ENCODE data around the gene TEX52.

TEX52 gene

GRCh38 chr12:2842948-2843347 is 13.9 kb downstream of the TEX52 start:
- peaks cover 19% of the 10 kb centered on the region for H3K4me1 ChIP-seq (ENCODE audit: control insufficient read depth, insufficient read depth, low read length)
- H3K9me3 ChIP-seq (replicated peaks; ENCODE audit: low read length): no peaks in the 10 kb centered on the region
- H3K9ac ChIP-seq (ENCODE audit: low read depth, low read length): no peak overlapping the region
- no peaks in the 10 kb centered on the region for H3K36me3 ChIP-seq (ENCODE audit: insufficient read depth, low read length)
- H3K4me2 ChIP-seq (ENCODE audit: low read length): no peak overlapping the region
- no peak overlapping the region for H3K4me3 ChIP-seq (ENCODE audit: low read length)
- no peaks in the 10 kb centered on the region for H3K27me3 ChIP-seq (ENCODE audit: control insufficient read depth, insufficient read depth, low read length)

DNA sequence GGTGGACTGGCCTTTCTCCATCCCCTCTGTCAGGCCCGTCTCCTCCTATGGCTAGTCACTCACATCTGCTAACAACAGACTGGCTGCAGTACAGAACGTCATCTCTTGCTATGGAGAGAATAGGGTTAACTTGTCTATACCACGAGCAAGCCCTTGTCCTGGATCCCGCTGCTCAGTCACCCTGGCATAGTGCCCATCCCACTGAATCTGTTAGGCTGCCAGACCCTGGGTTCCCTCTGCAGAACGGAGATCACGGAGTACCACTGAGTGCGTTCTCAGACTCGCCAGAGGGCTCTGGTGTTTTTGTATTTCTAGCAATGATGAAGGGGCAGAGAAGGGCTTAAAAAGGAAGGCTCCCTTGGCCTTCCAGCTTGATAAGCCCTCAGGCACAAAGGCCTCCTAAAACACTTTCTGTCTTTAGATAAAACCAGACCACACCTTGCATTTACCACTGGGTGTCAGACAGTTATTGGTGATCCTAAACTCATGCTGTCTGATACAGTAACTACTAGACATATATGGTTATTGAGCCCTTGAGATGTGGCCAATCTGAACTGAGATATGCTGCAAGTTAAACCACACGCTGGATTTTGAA is 15.7 kb downstream of the TEX52 start:
- H3K4me3 ChIP-seq (ENCODE audit: low read length): no peak overlapping the region
- H3K36me3 ChIP-seq (ENCODE audit: insufficient read depth, low read length): no peaks in the 10 kb centered on the region
- no peak overlapping the region for H3K9ac ChIP-seq (ENCODE audit: low read depth, low read length)
- no peaks in the 10 kb centered on the region for H3K27me3 ChIP-seq (ENCODE audit: control insufficient read depth, insufficient read depth, low read length)
- H3K9me3 ChIP-seq (replicated peaks; ENCODE audit: low read length): no peaks in the 10 kb centered on the region
- H3K4me2 ChIP-seq (ENCODE audit: low read length): no peak overlapping the region
- H3K4me1 ChIP-seq (ENCODE audit: control insufficient read depth, insufficient read depth, low read length): peaks cover 15% of the 10 kb centered on the region

DNA sequence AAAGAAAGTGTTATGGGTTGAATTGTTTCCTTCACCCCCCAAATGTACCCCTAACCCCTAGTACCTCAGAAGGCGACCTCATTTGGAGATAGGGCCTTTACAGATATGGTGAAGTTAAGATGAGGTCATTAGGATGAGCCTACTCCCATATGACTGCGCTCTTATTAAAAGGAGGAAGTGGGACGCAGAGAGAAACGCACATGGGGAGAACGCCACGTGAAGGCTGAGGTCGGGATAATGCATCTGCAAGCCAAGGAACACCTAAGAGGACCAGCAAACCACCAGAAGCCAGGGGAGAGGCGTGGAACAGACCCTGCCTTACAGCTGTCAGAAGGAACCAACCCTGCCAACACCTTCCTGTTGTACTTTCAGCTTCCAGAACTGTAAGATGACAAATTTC is 20.3 kb downstream of the TEX52 start:
- no peaks in the 10 kb centered on the region for H3K36me3 ChIP-seq (ENCODE audit: insufficient read depth, low read length)
- peaks cover 8% of the 10 kb centered on the region for H3K27me3 ChIP-seq (ENCODE audit: control insufficient read depth, insufficient read depth, low read length)
- H3K9ac ChIP-seq (ENCODE audit: low read depth, low read length): no peak overlapping the region
- H3K4me2 ChIP-seq (ENCODE audit: low read length): no peak overlapping the region
- no peak overlapping the region for H3K4me3 ChIP-seq (ENCODE audit: low read length)
- peaks cover 20% of the 10 kb centered on the region for H3K4me1 ChIP-seq (ENCODE audit: control insufficient read depth, insufficient read depth, low read length)
- H3K9me3 ChIP-seq (replicated peaks; ENCODE audit: low read length): no peaks in the 10 kb centered on the region

DNA sequence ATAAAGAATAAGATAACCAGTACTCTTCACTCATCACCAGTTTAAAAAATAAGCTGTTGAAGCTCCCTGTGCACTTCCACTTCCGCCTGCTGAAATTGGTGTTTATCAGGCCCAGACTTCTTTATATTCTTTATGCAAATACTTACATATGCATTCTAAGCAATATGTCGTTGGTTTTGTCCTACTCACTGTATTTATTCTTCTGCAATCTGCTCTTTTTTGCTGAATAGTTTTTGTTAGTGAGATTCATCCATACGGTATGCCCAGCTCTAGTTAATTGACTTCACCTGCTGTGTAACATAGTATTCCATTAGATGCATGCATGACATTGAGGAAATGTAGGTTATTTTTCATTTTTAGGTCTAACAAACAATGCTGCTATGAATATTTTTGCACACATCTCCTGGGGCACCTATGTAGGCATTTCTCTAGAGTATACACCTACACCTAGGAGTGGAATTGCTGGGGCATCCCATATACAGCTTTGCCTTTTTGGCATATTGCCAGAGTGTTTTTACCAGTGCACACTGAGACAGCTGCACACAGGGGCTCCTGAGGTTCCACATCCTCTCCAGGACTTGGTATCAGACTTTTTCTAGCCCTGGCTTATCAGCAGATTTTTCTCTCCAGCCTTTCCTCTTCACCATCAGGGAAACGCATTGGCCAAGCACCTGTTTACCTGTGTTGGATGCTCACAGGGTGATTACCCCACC is 21.0 kb downstream of the TEX52 start:
- no peaks in the 10 kb centered on the region for H3K9me3 ChIP-seq (replicated peaks; ENCODE audit: low read length)
- H3K4me1 ChIP-seq (ENCODE audit: control insufficient read depth, insufficient read depth, low read length): peaks cover 20% of the 10 kb centered on the region
- H3K36me3 ChIP-seq (ENCODE audit: insufficient read depth, low read length): no peaks in the 10 kb centered on the region
- H3K4me2 ChIP-seq (ENCODE audit: low read length): no peak overlapping the region
- no peak overlapping the region for H3K9ac ChIP-seq (ENCODE audit: low read depth, low read length)
- peaks cover 8% of the 10 kb centered on the region for H3K27me3 ChIP-seq (ENCODE audit: control insufficient read depth, insufficient read depth, low read length)
- no peak overlapping the region for H3K4me3 ChIP-seq (ENCODE audit: low read length)

DNA sequence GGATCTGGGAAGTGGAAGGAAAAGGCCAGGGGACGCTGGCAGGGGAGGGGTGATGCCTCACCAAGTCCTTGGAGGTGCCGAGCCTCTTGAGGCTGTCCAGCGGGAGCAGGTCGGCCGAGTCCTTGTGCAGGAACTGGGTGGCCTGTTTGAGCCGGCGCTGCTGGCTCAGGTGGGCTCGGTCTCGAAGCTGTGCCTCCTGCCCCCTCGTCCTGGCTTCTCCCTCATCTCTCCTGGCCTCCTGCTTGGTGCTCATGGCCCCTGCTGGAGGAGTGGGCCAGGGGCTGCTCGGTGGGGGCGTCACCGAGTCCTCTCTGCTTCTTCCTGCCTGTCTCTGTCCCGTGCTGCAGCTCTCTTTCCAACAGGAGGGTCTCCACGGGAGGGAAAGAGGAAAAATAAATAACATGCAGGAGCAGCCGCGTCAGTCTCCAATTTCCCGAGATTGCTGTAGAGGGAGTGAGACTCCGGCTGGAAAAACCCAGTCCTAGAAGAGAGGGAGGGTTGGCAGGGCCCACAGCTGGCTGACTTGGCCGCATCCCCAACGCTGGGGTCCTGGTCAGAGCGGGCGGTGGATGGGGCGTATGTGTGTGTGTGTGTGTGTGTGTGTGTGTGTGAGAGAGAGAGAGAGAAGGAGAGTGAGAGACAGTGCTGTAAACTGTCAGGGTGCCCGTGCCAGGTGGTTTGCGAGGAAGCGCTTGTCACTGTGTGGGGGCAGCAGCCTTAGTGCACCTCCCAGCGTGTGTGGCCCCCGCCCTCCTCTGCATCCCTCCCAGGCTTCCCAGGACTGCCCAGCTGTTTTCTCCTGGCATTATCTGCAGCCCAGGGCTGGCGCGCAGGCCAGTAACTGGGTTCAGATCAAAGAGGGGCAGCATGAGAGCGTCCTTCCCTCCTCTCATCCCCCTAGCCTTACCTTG is 22.0 kb downstream of the TEX52 start, which contains the start of gene NRIP2:
NRIP2 (minus strand) TSS at position 455 of the 911 bp plus-strand sequence; CDS start at position 403, 52 bp downstream.
- H3K9ac ChIP-seq (ENCODE audit: low read depth, low read length): no peak within 1 kb of the TSS
- H3K4me3 ChIP-seq (ENCODE audit: low read length): no peak within 1 kb of the TSS
- peaks cover 8% of the 10 kb centered on the region for H3K27me3 ChIP-seq (ENCODE audit: control insufficient read depth, insufficient read depth, low read length)
- no peaks in the 10 kb centered on the region for H3K36me3 ChIP-seq (ENCODE audit: insufficient read depth, low read length)
- H3K9me3 ChIP-seq (replicated peaks; ENCODE audit: low read length): no peaks in the 10 kb centered on the region
- H3K4me1 ChIP-seq (ENCODE audit: control insufficient read depth, insufficient read depth, low read length): peaks cover 20% of the 10 kb centered on the region
- H3K4me2 ChIP-seq (ENCODE audit: low read length): peak within 1 kb of the TSS; percentile 60

DNA sequence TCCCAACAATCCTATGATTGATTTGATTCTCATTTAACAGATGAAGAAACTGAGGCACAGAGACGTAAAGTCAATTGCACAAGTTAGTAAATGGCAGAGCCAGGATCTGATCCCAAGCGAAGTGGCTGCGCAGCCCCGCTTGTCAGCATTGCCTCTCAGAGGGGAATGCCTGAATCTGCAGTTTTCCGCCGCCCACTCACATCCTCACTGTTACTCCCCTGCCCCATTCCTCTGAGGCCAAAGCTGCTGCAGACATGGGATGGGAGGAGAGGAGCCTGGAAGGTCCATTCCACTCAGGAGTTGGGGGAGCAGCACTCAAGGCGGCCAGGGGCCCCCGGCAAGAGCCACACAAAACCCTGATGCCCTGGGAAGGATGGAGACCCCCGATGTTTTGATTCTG is 23.0 kb downstream of the TEX52 start:
- Histone ChIP-seq H3K27me3 (ENCODE audit: control insufficient read depth, insufficient read depth, low read length) (peaks cover 8% of the 10 kb centered on the region), H3K4me2 (ENCODE audit: low read length) (no peak overlapping the region), H3K4me1 (ENCODE audit: control insufficient read depth, insufficient read depth, low read length) (peaks cover 20% of the 10 kb centered on the region), H3K9me3 (replicated peaks; ENCODE audit: low read length) (no peaks in the 10 kb centered on the region), H3K9ac (ENCODE audit: low read depth, low read length) (no peak overlapping the region), H3K4me3 (ENCODE audit: low read length) (no peak overlapping the region), H3K36me3 (ENCODE audit: insufficient read depth, low read length) (no peaks in the 10 kb centered on the region)

- Histone ChIP-seq H3K9ac (ENCODE audit: low read depth, low read length) (no peak overlapping the region), H3K36me3 (ENCODE audit: insufficient read depth, low read length) (no peaks in the 10 kb centered on the region), H3K9me3 (replicated peaks; ENCODE audit: low read length) (no peaks in the 10 kb centered on the region)
Observed at GRCh38 chr12:2833327-2833726, 23.5 kb downstream of the TEX52 start.

DNA sequence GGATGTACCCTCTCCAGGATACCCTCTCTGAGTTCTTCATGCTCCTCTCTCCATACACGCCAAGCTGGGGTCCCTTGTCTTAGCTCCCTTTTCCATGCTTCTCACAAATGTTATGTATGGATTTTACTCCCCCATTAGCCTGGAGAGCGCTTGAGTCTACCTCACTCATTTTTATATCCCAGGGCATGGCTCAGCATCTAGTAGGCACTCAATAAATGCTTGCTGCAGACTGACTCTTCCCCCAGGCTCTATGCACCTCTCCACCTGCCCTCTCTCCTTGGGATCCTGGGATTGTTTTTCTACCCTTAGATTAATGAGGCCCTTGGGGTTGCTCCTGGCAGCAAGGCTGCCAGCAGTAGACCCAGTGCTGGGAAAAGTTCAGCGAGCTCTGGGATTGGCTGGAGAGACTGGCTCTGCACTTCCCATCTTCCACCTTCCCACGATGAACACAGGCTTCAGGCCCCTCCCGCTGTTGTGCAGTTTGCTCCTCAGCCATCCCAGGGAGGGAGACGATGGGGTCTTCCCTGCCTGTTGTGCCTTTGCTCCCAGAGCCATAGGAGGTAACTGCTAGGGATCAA is 24.2 kb downstream of the TEX52 start:
- no peak overlapping the region for H3K4me3 ChIP-seq (ENCODE audit: low read length)
- no peaks in the 10 kb centered on the region for H3K9me3 ChIP-seq (replicated peaks; ENCODE audit: low read length)
- no peak overlapping the region for H3K4me2 ChIP-seq (ENCODE audit: low read length)
- peaks cover 20% of the 10 kb centered on the region for H3K4me1 ChIP-seq (ENCODE audit: control insufficient read depth, insufficient read depth, low read length)
- H3K27me3 ChIP-seq (ENCODE audit: control insufficient read depth, insufficient read depth, low read length): peaks cover 8% of the 10 kb centered on the region
- H3K9ac ChIP-seq (ENCODE audit: low read depth, low read length): no peak overlapping the region
- peaks cover 4% of the 10 kb centered on the region for H3K36me3 ChIP-seq (ENCODE audit: insufficient read depth, low read length)

More at GRCh38 chr12:2833327-2833726, 23.5 kb downstream of the TEX52 start:
- Histone ChIP-seq H3K27me3 (ENCODE audit: control insufficient read depth, insufficient read depth, low read length) (peaks cover 8% of the 10 kb centered on the region), H3K4me2 (ENCODE audit: low read length) (no peak overlapping the region), H3K4me3 (ENCODE audit: low read length) (no peak overlapping the region), H3K4me1 (ENCODE audit: control insufficient read depth, insufficient read depth, low read length) (peaks cover 20% of the 10 kb centered on the region)

GRCh38 chr12:2829275-2829674 is 27.6 kb downstream of the TEX52 start:
- H3K4me1 ChIP-seq (ENCODE audit: control insufficient read depth, insufficient read depth, low read length): peaks cover 9% of the 10 kb centered on the region
- H3K36me3 ChIP-seq (ENCODE audit: insufficient read depth, low read length): peaks cover 31% of the 10 kb centered on the region
- no peak overlapping the region for H3K4me3 ChIP-seq (ENCODE audit: low read length)
- H3K9me3 ChIP-seq (replicated peaks; ENCODE audit: low read length): no peaks in the 10 kb centered on the region
- H3K9ac ChIP-seq (ENCODE audit: low read depth, low read length): no peak overlapping the region
- no peak overlapping the region for H3K4me2 ChIP-seq (ENCODE audit: low read length)
- peaks cover under 1% of the 10 kb centered on the region for H3K27me3 ChIP-seq (ENCODE audit: control insufficient read depth, insufficient read depth, low read length)

GRCh38 chr12:2826721-2827515 is 29.9 kb downstream of the TEX52 start:
- Histone ChIP-seq H3K4me3 (ENCODE audit: low read length) (no peak overlapping the region), H3K4me2 (ENCODE audit: low read length) (no peak overlapping the region), H3K9me3 (replicated peaks; ENCODE audit: low read length) (no peaks in the 10 kb centered on the region), H3K36me3 (ENCODE audit: insufficient read depth, low read length) (peaks cover 51% of the 10 kb centered on the region), H3K4me1 (ENCODE audit: control insufficient read depth, insufficient read depth, low read length) (no peaks in the 10 kb centered on the region), H3K9ac (ENCODE audit: low read depth, low read length) (no peak overlapping the region), H3K27me3 (ENCODE audit: control insufficient read depth, insufficient read depth, low read length) (no peaks in the 10 kb centered on the region)

Data from skeletal muscle satellite cell (primary cell).